GM21360 (cell line): ENCODE measurements around the gene MYRIP.
A peak's percentile ranks its signal among the peaks of the same experiment; 100 is the strongest.

ENCODE experiments used
- ATAC-seq: cut with Tn5 transposase; IDR thresholded peaks from one replicate; pipeline ENCODE4 v1.9.1; 2021; ENCODE audit warnings: mild to moderate bottlenecking, moderate library complexity; ENCODE audit not compliant: unreplicated experiment

The MYRIP gene

GRCh38 chr3:39900462-39901002 is 91.1 kb downstream of the MYRIP start:
- no peak for ATAC-seq

GRCh38 chr3:39903253-39903652 is 93.8 kb downstream of the MYRIP start:
- ATAC-seq: no peak

GRCh38 chr3:39905788-39906187 is 96.4 kb downstream of the MYRIP start:
- no peak for ATAC-seq

GRCh38 chr3:39907981-39908380 is 98.6 kb downstream of the MYRIP start:
- ATAC-seq: no peak

GRCh38 chr3:39910135-39910534 is 100.7 kb downstream of the MYRIP start:
- ATAC-seq: no peak

GRCh38 chr3:39910826-39911464 is 101.5 kb downstream of the MYRIP start:
- ATAC-seq: no peak

- ATAC-seq: no peak
These were observed 102.3 kb downstream of the MYRIP start for GRCh38 chr3:39911465-39912309.

- no peak for ATAC-seq
These were observed 105.6 kb downstream of the MYRIP start for GRCh38 chr3:39915027-39915426.

- ATAC-seq: no peak
These were observed 107.8 kb downstream of the MYRIP start for GRCh38 chr3:39917065-39917773.

GRCh38 chr3:39919281-39919680 is 109.9 kb downstream of the MYRIP start:
- no peak for ATAC-seq

- ATAC-seq: no peak
These were observed 110.9 kb downstream of the MYRIP start for GRCh38 chr3:39920271-39920670.

- ATAC-seq: no peak
These were observed 118.1 kb downstream of the MYRIP start for GRCh38 chr3:39927479-39927878.

- no peak for ATAC-seq
These were observed 124.7 kb downstream of the MYRIP start for GRCh38 chr3:39933986-39934693.

- ATAC-seq: no peak
These were observed 125.3 kb downstream of the MYRIP start for GRCh38 chr3:39934696-39935095.

GRCh38 chr3:39935261-39935660 is 125.9 kb downstream of the MYRIP start:
- no peak for ATAC-seq

GRCh38 chr3:39936848-39937247 is 127.4 kb downstream of the MYRIP start:
- ATAC-seq: no peak

GRCh38 chr3:39937315-39937714 is 127.9 kb downstream of the MYRIP start:
- ATAC-seq: no peak

GRCh38 chr3:39937874-39938273 is 128.5 kb downstream of the MYRIP start:
- peak; percentile 60 for ATAC-seq

GRCh38 chr3:39941931-39942330 is 132.5 kb downstream of the MYRIP start:
- no peak for ATAC-seq

- no peak for ATAC-seq
These were observed 151.2 kb downstream of the MYRIP start for GRCh38 chr3:39960515-39961191.
